ENCODE measurements around the gene MRPL52. TPM values are rescaled to one million over a fixed set of nuclear protein-coding genes. Genes with fewer than 3 reads are reported as not detected.

The MRPL52 gene
- total RNA-seq, 4 donors from 2014 or later = 27.0 to 64.5 (median 37.2) TPM

GRCh38 chr14:22861651-22862050 is 32.0 kb downstream of the MRPL52 start:
- intact Hi-C loops (cut with DNase I) = no loop called here
- Histone ChIP-seq H3K9me3 (no peaks in the 10 kb centered on the region), H3K36me3 (no peaks in the 10 kb centered on the region), H3K4me3 (no peak overlapping the region), H3K27me3 (no peaks in the 10 kb centered on the region), H3K27ac (replicated peaks in 1 of 4) (no peak overlapping the region), H3K4me1 (peaks cover 0 to 14% (median 10%) of the 10 kb centered on the region in 4 donors)
- DNase-seq (ENCODE audit: extremely low spot score) = no peak
- TF ChIP-seq CTCF (IDR thresholded peaks at IDR 0.05) (no peak), POLR2AphosphoS5 (IDR thresholded peaks at IDR 0.05) (no peak), EP300 (IDR thresholded peaks at IDR 0.05) (no peak), POLR2A (IDR thresholded peaks at IDR 0.05; ENCODE audit: low read depth) (no peak)

GRCh38 chr14:22864979-22865378 is 35.3 kb downstream of the MRPL52 start:
- WGBS = 91% methylated on average over 4 of the region's 4 CpGs
- no peaks in the 10 kb centered on the region for H3K9me3 ChIP-seq
- DNase-seq (ENCODE audit: extremely low spot score) = no peak
- TF ChIP-seq POLR2AphosphoS5 (IDR thresholded peaks at IDR 0.05) (no peak), POLR2A (IDR thresholded peaks at IDR 0.05; ENCODE audit: low read depth) (no peak), EP300 (IDR thresholded peaks at IDR 0.05) (no peak), CTCF (IDR thresholded peaks at IDR 0.05) (no peak)
- H3K27me3 ChIP-seq = no peaks in the 10 kb centered on the region
- no peaks in the 10 kb centered on the region for H3K36me3 ChIP-seq
- H3K4me3 ChIP-seq = no peak overlapping the region
- H3K4me1 ChIP-seq = peaks cover 3 to 20% (median 17%) of the 10 kb centered on the region in 4 donors
- intact Hi-C loops (cut with DNase I) = no loop called here
- no peak overlapping the region for H3K27ac ChIP-seq (replicated peaks in 1 of 4)

GRCh38 chr14:22865424-22866405 is 36.0 kb downstream of the MRPL52 start:
- H3K27ac ChIP-seq (replicated peaks in 1 of 4) = no peak overlapping the region
- intact Hi-C loops (cut with DNase I) = no loop called here
- WGBS = 40% methylated on average over 6 of the region's 6 CpGs

GRCh38 chr14:22866874-22867273 is 37.2 kb downstream of the MRPL52 start:
- WGBS = 97% methylated on average over 5 of the region's 5 CpGs
- Histone ChIP-seq H3K4me1 (peaks cover 9 to 34% (median 28%) of the 10 kb centered on the region in 4 donors), H3K9me3 (no peaks in the 10 kb centered on the region), H3K4me3 (no peak overlapping the region), H3K36me3 (no peaks in the 10 kb centered on the region), H3K27me3 (peaks cover 0 to under 1% (median 0%) of the 10 kb centered on the region in 4 donors), H3K27ac (replicated peaks in 1 of 4) (no peak overlapping the region)
- intact Hi-C loops (cut with DNase I) = no loop called here
- TF ChIP-seq EP300 (IDR thresholded peaks at IDR 0.05) (no peak), CTCF (IDR thresholded peaks at IDR 0.05) (no peak), POLR2AphosphoS5 (IDR thresholded peaks at IDR 0.05) (no peak), POLR2A (IDR thresholded peaks at IDR 0.05; ENCODE audit: low read depth) (no peak)
- no peak for DNase-seq (ENCODE audit: extremely low spot score)

More at GRCh38 chr14:22865424-22866405, 36.0 kb downstream of the MRPL52 start:
- Histone ChIP-seq H3K36me3 (no peaks in the 10 kb centered on the region), H3K4me1 (peaks cover 9 to 28% (median 25%) of the 10 kb centered on the region in 4 donors), H3K4me3 (no peak overlapping the region), H3K9me3 (no peaks in the 10 kb centered on the region), H3K27me3 (no peaks in the 10 kb centered on the region)
- no peak for TF ChIP-seq POLR2A (IDR thresholded peaks at IDR 0.05; ENCODE audit: low read depth)
- no peak for TF ChIP-seq POLR2AphosphoS5 (IDR thresholded peaks at IDR 0.05)
- no peak for TF ChIP-seq EP300 (IDR thresholded peaks at IDR 0.05)
- TF ChIP-seq CTCF (IDR thresholded peaks at IDR 0.05) = no peak
- no peak for DNase-seq (ENCODE audit: extremely low spot score)

All from esophagus muscularis mucosa (tissue), 4 donors.